Tongue (tissue), 2 donors: ENCODE measurements around the gene ARID5B. TPM values are rescaled to one million over a fixed set of nuclear protein-coding genes. Genes with fewer than 3 reads are reported as not detected.
A peak's percentile ranks its signal among the peaks of the same experiment; 100 is the strongest.

Experiments
- DNase-seq: peaks from one replicate; pipeline ENCODE4 v3.0.0-alpha.2; 2015
- total RNA-seq: library from RNA; depleted of rRNA; stranded (reverse); fragments of >200 nt; gene quantifications from one replicate; pipeline ENCODE4 v1.2.3, GENCODE V29; 2014

ARID5B gene
- total RNA-seq, 1 donor from 2014 or later, result 33.8 TPM

DNA sequence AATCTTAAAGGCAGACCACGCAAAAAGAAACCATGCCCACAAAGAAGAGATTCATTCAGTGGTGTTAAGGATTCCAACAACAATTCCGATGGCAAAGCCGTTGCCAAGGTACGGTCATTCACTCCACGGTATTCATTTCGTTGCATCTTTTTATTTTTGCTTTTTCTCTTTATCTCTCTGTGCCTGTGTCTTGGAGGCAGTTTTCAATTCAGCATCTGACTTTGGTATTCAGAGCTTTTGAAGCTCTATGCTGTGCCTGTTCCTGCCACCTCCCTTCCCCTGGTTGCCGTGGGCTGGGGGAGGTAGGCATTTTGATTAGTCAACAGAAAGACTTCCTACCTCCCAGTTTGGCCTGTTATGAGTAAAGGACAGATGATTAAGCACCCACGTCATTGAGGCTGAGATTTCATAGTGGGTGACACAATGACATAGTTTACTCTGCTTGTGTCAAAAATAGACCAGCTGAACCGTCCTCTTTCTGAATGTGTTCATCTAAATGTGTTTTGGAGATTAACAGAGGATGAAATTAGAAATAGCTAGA lies 149.5 kb downstream of the ARID5B start:
- peak; percentile 64 for DNase-seq

DNA sequence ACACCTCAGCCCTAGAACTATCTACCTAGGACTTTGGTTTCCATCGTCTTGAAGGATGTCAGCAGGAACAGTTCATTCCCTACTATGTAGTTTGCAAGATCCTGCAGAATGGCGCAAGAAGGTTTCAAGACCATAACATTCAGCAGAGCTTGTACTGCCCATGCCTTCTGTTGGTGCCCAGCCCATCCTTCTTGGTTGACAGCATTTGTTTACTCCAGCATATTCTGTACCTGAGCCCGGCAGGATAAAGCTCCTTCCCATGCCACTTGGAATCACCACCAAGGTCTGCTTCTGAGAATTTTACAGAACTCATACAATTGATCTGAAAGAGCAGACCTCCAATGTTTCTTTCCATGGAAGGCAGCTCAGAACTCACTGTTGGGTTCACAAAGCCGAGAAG lies 150.8 kb downstream of the ARID5B start:
- no peak for DNase-seq

DNA sequence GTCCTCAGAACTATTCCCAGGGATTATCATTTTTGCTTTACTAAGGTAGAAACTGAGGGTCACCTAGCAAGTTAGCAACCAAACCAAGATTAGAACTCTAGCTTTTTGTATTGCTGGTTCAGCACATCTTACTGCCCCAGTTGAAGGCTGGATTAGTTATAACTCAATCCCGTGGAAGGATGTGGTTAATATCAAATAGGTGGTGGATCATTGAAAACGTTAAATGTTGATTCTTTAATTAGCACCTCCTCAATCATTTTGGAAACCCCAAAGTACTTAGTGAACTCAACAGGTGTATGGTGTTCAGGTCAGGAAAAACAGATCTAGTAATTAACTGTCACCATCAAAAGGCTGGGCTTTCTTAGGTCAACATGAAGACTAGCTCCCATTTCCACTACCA lies 152.4 kb downstream of the ARID5B start:
- no peak for DNase-seq

DNA sequence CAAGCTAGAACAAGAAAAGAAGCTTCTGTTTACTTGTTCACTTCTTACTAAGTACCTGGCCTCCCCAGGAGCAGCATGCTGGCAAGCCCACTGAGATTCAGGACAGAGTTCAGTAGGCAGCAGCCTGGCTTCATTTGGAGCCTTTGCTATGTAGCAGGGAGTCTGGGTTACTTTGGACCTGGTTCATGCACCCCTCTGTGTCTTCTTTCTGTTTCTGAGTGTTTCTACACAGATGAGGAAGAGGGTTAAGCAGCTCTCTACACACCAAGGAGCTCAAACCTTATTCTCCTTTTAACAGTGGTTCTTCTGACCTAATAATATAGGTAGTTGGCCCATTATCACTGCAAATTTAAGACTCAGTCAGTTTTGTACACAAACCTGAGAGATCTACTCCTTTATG lies 152.9 kb downstream of the ARID5B start:
- no peak for DNase-seq

DNA sequence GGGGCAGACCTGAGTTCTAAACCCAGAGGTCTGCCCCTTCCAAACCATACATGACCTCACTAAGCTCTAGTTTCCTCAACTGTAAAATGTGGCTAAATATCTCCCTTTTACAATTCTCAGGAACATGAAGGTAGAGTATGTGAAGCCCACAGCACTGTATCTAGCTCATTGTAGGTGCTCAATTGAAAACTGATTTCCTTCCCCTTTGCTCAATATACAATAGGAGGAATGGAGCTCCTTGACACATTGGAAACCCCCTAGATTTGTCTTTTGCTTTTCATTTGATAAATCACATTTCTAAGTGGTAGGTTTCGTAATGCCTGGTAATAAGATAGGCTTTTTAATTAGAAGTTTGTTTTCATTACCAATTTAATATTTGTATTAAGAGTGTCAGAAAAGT lies 153.3 kb downstream of the ARID5B start:
- DNase-seq, result no peak

DNA sequence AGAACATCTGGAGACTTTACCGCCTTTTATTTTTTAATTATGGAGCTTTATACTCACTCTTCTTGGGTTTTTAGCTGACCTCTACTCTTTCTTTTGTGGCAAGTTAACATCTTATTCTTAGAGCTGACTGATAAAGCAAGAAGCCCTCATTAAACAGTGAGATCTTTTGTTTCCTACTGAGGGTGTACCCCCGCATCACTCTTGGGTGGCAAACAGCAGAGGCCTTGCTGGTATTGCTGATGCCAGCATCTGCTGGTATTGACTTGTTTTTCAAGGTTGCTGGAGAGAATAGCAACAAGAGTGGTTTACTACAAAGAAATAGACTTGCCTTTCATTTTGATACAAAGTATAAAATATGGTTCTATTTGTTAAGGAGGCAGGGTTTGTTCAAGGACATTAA lies 154.7 kb downstream of the ARID5B start:
- DNase-seq, result no peak

DNA sequence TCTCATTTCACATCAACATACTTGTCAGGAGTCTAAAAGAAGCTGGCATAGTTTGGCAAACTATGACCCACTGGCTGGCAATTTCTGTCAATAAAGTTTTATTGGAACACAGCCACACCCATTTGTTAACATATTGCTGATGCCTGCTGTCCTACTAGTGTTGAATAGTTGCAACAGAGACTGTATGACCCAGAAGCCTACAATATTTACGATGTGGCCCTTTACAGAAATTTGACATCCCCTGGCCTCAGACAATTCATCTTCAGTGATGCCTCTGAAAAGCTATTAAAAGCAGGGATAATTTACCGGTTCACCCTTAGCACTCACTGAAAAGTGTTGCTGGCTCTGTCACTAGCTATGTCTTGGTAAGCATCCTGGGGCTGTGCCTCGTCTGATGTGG lies 155.2 kb downstream of the ARID5B start:
- no peak for DNase-seq

DNA sequence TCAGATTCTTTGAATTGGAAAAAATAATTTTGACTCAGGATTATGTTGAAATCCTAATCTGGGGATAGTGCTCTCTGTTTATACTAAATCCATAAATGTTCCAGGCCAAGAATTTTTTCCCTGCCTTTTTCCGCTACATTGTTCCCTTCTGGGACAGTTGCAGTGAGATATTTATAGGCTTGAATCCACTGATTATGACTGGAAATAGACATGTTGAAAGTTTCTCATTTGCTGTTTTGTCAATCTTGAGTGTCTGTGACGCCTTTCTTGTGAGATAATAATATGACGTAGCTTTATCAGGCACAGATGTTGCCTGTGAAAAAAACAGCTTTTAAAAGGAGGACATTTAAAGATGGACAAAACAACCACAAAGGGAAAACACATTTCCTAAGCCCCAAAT lies 155.9 kb downstream of the ARID5B start:
- peak; percentile 74 for DNase-seq

DNA sequence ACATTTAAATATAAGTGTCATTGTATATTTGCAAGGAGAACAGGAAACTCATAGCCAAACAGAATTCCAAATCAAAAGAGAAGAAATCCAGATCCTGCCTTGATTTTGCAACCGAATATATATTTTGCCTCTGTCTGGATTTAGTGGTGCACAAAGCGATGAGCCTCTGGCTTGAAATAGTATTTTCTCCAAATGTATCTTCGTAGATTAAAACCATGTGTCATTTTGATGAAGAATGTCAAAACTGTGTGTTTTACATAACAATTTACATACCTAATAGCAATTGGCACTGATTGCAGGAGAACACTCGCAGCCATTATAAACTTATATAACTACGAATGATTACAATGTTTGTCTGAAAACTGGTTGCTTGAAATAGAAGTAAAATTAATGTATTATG lies 156.4 kb downstream of the ARID5B start:
- peak; percentile 67 for DNase-seq

DNA sequence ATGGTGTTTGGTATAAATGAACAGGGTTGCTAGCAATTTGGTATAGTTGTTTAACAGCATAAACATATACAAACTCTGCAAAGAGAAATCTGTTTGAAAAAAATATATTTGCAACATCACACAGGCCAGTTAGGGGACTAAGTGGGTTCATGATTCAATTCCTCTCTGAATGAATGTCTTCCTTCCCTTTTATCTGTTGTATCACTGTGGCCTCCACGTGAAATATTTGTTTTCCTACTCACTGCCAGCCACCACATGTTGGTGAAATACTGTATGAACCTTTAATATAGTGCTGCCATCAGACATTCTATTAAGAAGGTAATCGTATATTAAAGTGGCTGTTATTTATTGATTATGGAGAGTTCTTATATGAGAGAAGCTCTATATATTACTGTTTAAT lies 157.0 kb downstream of the ARID5B start:
- DNase-seq, result no peak

DNA sequence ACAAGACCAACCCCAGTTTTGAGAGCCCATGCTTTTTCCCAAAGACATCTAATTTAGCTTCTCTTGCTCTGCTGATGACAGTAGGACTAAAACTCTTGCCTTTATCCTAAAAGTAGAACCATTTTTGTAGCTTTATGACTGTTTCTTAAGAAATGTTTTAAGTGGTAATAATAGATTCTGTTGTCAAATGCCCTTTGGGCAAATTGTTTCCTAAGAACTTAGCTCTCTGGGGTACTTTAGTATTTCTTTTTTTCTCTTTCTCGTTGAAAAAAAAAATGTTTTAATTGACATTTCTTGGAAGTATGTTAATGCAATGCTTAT lies 157.4 kb downstream of the ARID5B start:
- no peak for DNase-seq

DNA sequence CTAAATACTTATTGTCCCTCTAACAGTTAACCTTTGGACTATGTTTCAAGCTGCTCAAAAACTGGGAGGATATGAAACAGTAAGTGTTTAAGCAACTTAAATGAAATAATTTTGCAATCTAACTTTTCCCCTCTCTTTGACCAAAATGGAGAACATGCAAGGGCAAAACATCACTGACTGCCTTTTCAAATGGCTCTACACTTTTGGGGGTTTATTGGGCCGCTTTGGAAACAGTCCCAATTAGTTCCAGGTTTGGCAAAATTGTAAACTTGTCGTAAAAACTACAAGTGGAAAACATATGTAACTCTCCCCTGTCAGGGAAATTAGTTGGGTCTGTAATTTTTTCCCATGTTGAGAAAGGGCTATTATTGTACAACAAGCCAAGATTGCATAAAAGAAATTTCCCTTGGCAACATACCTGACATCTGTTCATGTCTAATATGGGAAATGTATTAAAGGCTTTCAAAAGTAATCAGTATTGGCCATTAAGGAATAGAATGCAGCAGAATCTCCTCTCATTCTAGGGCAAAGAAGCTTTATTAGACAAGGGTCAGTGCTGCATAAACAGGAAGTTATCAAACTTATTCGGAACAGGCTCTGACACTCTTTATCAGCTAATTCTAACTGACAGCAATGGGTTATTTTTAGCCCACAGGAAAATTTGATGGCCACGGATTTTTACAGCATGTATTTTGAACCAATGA lies 157.9 kb downstream of the ARID5B start:
- DNase-seq, result peak; percentile 70

DNA sequence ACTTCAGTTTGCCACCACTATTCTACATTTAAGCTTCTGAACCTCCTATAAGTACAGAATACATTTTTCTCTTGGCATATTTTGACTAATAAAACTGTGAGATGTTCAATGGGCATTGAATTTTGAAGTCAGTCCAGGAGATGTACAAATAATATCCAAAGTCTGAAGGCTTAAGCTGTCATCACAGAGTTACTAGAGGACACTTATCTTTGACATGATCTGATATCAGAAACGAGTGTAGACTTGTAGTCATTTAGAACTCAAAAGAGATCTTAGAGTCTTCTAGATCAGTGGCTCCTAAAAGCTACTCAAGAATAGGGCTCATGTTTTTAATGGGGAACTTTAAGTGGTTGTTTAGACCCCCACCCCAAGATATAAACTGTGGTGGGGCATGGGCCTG lies 160.5 kb downstream of the ARID5B start:
- DNase-seq, result no peak

DNA sequence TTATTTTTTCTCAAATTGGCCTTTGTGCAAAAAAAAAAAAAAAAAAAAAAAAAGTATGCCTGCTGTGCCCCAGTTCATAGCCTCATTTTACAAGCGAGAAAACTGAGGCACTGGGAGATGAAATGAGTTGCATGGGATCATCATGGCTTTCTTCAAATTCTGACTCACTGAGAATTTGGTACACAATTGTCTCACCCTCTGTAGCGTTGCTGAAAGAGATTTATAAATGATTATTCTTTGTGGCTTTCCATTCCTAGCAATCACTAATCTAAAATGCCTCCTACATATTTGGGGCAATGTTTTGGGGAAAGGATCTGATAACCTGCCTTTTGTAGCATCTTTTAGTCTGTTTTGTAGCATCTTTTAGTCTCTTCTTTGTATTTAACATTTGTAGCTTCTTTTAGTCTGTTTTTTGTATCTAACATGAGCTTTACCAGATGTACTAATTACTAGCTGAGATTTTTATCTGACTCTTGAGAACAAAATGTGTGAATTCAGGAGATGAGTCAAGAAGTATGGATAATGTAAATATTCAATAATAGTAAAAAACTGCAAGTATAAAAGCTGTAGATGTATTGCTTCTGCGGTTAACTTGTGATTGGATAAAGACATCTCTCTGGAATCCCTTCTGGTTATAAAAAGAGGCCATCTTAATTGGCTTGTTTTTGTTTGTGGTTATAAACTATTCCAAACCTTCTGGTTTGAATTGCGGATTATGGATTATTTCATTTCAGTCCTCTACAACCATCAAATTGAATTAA lies 161.4 kb downstream of the ARID5B start:
- no peak for DNase-seq

DNA sequence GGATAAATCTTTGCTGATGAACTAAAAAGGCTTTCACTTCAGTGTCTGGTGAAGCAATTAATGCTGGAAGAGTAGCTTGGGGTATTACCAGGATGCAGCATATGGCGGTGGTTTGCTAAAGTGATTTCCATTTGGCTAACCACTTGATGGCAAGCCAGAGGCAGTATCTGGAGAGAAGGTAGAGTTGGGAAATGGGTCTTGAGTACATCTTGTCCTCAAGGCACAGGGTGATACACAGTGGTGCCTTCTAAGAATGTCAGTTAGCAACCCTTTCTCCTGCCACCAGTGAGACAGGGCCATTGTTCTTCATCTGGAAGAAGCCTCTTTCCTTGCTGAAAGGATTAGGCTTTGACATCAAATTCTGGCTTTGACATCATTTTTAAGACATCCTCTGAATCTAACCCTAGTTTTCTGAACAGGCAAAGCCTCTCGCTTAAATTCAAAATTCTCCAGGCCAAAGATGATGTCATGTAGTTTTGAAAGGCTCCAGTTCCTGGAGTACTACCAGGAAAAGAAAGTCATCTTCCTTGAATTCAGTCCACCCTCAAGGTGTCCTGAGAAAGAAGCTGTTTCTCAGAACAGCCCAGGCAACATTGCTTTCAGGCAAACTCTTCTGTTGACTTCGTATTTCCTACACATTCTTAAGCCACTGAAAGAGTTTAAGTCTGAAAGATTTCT lies 162.4 kb downstream of the ARID5B start:
- DNase-seq, result peak; percentile 81

DNA sequence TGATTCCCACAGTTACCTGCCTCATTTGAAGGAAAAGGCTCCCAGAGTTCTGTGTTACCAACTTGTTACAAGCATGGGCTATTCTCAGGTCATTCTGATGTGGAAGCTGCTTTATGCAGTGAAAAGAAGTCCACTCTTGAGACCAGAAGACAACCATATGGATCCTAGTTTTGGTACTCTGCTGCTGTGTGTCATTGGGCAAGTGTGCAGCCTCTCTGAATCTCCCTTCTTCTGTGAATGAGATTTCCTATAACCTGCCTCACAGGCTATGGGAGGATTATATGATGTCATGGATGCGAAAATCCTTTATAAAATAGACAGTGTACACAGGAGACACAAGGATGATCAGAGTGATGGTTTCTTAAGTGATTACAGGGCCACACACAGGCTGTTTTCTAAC lies 166.1 kb downstream of the ARID5B start:
- no peak for DNase-seq

DNA sequence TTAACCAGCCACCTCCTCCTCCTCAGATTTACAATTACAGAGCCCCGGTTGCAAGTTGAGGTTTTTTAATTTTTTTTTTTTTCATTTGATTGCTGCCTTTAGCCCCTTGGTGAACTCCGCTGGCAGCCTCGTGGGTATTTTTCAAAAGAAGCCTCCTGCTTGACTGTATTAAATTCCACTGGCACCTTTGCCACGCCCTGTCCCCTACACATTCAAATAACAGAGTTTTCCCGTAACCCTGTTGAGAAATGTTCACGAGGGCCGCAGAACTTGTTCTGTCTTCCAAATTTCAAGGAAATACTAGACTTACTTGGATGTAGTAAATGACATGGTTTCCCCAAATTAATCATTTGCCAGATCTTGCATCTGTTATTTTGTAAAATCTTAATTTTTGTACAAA lies 167.0 kb downstream of the ARID5B start:
- DNase-seq, result no peak

DNA sequence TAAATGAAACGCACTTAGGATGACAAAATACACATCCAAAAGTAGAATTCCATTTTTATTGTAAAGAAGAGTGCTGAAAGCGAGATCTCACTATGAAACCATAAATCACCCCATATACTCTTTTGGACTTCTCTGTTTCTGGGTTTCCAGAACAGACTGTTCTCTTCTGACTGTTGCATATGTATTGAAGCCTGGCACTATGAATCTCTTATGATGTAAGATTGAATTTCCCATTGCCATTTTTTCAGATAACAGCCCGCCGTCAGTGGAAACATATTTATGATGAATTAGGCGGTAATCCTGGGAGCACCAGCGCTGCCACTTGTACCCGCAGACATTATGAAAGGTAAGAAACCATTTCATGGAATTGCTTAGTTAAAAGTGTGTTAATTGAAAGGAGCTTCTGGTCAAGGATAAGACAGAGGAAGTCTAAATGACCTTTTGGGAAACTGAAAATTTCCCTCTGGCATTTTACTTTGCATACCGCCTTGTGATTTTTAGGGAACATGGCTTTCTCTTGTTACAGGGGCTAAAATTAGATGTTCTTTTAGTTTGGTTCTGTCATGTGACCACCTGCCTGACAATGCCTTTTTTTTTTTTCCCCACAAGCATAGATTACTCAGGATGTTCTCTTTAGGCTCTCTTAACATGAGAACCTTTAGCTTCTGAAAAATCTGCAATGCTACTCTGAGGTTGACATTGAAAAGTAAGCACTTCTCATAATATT lies 168.1 kb downstream of the ARID5B start:
- no peak for DNase-seq

DNA sequence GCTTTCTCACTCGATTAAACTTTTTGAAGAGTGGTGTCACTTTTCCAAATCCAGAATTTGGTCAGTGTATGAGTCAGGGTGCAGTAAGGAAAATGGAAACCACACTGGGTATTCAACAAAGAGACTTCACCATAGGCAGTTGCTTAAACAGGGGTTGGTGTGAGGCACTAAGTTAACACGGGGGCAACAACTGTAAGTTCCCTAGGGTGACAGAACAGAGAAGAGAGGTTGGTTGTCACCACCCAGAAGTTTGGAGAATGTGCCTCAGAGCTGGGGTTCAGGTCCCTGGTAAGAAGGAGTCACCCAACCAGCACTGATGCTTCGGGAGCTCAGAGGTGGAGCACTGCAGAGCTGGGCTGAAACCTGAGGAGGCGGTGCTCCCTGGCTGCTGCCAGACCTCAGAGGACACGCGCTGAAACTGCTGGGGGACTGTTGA lies 170.4 kb downstream of the ARID5B start:
- DNase-seq, result no peak

DNA sequence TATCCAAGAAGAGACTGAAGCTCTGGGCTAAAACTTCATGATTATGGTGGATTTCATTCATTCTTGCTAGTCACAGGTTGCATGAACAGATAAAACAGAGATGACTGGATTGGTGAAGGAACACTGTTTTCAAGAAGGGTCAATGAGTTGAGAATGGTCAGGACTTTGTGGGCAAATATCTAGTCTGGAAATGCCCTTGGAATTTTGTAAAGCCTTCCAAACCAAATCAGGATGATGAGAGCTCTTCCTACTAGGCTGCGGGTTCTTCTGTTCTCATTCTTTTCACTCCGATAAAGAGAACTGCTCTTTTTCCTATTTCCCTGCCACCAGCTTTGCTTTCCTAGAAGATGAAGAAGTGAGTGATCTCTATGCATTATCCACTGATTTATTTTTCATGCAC lies 171.4 kb downstream of the ARID5B start:
- no peak for DNase-seq

DNA sequence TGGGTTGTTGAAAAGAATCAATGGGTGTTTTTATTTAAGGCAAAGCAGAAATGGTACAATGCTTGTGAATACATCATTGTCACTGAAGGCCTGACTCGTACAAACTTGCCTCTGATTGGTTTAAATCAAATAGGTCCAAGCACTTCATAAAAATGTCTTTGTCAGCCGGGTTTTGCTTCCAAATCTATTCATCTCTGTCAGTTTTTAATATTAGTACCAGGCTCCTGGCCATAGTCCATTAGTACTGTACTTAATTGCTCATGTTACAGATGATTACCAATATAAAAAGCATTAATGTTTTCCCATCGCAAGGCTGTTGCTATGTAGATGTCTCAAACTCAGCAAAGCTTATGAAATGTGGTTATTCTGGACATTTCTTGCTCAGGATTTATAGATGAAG lies 171.9 kb downstream of the ARID5B start:
- DNase-seq, result no peak

DNA sequence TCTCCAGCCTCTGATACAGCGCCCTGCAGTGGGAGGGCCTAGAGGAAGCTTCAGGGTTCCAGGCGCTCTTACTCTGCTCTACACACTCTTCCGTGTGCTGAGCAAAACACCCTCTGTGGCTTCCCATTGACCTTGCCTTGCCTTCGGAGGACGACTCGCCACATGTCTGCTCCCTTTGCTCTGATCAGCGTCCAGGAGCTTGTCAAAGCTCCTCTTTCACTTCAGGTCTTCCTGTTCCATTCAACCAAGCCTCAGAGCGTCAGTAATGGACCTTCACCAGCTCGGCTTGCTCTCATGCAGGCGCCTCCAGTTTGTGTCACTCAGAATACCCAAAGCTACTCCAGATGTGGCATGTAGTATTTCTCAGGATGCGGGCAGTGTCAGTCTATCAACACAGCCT lies 173.9 kb downstream of the ARID5B start:
- no peak for DNase-seq

DNA sequence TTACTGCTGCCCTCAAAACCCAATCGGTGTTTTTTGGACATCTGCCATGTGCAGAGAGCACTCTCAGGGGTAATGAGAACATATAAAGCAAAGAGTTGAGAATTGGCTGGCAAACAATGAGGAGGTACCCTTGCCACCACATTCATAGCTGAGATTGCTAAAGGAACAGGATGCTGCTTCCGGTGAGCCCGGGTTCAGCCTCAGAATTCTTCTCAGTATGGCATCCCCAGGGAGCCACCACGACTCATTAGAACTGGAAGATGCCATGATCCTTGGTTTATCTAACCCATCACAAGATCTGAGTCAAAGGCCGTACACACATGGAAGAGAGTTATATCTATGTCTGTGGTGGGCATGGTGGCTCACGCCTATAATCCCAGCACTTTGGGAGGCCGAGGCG lies 174.4 kb downstream of the ARID5B start:
- no peak for DNase-seq
